Activated naive CD4-positive, alpha-beta T cell treated with Interleukin-2 at 50 U/mL for 16 hours (primary cell): ENCODE data around the gene GADD45G.
A peak's percentile ranks its signal among the peaks of the same experiment; 100 is the strongest.

Experiments
- DNase-seq: peaks from one replicate; pipeline ENCODE4 v3.0.0-alpha.2; 2020

The GADD45G gene, protein sequence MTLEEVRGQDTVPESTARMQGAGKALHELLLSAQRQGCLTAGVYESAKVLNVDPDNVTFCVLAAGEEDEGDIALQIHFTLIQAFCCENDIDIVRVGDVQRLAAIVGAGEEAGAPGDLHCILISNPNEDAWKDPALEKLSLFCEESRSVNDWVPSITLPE

DNA sequence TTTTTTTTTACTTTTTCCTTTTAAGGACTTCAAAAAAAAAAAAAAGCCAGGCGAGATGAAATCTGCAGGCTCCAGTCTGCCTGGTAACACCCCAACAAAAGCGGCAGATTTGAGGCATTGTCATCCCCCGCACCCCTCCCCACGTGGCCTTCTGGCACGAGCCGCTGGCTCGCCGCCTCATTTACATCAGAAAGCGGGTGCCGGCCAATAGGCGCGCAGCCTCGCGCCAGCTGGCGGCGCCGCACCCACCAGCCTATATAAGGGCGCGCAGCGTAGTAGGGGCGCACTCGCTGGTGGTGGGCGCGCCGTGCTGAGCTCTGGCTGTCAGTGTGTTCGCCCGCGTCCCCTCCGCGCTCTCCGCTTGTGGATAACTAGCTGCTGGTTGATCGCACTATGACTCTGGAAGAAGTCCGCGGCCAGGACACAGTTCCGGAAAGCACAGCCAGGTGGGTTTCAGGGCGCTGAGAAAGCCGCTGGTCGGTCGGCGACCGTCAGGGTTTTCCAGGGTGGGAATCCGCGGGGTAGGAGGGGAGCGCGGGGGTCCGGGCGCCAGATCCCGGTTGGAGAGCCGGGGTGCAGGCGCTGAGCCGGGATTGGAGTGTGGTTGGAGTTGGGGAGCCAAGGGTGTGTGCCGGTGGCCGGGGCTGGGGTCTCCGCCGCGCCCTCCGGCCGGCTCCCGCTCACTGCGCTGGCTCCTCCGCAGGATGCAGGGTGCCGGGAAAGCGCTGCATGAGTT is at the start of gene GADD45G:
TSS of gene GADD45G (plus strand) at position 284 of the 736 bp plus-strand sequence. CDS start at position 394, 110 bp downstream.
- DNase-seq = peak; percentile 92

DNA sequence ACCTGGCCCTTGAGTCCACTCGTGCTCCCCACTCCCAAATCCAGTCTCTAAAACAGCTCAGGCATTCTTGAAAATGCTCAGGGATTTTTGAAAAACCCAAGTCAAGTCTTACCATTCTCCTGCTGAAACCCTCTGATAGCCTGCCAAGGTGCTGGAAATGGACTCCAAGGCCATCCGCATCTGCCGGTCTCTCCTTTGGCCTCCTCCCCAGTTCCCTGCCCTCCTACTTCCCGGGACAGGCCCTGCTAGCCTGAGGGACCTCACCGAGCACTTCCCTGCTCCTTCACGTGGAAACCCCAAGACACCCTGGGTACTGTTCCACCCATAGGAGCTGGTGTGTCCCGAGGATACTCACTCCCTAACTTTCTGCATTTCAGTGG is 49.8 kb upstream of the GADD45G start:
- no peak for DNase-seq

DNA sequence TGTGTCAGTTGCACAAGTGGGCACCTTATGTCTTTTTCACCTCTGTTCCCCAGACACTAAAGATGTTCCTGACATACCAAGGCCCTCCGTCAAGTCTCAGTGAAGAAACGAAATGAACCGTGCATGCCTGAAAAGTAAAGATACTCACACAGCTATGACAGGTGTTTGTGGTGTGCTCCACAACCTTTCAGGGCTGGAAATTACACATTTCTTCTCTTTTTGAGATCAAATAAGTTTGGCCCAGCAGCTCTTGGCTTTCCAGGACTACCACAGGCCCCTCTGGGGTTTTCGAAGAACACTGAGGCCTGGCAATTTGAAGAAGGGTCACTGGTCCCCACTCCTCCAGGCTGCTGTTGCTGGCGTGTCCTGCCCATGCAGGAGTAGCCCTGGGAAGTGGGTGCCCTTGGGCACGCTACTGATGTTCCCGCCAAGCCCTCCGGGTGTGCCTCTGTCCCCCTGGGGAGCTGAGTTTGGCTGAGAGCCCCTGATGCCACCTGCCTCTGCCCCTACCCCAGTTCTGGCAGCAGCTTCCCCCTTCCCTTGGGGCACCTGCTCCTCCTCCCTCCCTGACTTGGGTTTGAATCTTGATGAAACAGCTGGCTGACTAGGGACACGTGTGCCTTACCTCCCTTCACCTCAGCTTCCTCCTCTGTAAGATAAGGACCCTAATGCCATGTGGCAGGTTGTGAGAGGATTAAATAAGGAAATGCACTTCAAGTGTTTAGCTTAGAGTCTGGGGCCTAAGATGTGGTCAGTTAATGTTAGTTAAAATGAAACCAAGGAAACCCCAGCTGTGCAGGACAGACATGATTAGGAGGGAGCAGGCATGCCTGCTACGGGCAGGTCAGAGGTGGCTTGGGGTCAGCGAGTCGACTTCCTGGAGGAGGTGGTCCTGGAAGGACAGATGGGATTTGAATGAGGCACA is 49.1 kb upstream of the GADD45G start:
- no peak for DNase-seq

DNA sequence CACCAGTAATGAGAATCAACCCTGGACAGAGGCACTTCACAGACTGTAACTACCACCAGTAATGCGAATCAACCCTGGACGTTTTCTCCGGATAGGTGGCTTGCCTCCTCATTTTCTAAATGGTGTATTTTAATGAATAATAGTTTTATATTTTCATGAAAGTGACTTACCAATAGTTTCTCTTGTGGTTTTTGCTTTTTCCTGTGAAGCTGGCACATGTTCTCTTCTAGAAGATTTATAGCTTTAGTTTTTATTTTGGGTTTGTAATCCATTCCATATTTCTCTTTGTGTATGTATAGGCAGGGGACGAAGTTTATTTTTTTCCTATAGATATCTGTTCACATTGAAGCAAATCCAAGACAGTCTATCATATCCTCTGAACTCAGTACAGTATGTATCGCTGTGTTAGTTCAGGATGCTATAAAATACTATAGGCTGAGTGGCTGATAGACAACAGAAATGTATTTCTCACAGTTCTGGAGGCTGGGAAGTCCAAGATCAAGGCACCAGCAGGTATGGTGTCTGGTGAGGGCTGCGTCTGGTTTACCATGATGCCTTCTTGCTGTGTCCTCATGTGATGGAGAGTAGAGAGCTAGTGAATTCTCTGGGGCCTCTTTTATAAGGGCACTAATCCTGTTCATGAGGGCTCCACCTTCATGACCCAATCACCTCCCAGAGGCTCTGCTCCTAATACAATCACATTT is 46.5 kb upstream of the GADD45G start:
- no peak for DNase-seq

DNA sequence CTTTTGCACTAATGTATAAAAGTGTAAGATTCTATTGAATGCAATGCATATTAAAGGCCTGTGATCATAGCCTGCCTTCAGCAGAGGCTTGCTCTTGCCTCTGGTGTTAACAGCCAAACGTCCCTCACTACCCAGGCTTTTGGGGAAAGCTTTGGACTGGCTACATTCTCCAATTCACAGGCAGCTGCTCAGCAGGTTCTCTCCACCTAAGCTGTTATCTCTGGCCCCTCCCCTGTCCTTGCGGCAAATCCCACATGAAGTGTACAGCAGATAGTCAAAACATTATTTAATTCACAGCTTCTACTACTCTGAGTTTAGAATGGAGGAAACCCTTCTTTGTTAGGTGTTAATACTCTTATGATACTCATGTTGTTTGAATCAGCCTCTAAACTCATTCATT is 45.9 kb upstream of the GADD45G start:
- no peak for DNase-seq

DNA sequence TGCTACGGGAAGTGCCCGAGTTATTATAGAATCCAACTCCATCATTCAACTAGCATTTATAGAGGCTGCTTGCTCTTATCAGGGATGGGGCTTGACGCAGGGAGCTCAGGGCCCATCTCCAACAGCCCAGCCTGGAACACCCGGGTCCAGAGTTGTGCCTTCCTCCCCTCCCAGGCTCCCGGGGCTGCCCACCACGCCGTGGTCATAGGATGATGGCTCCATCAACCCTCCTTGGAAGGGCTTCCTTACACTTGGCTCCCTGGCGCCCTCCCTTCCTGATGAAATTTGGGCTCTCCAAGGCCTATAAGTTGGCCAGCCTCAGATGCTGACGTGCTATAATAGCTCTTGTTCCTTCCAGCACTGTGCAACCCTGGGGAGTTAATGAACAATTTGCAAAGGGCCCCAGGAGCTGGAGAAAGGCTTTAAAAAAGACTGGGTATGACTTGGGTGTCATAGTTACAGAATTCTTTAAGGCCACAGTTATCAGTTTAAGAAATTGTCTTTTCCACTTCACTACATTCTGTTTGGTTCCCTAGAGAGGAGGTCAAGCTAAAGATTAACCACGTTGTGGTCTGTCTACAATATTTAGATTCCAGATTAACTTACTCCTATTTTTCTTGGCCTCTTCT is 42.5 kb upstream of the GADD45G start:
- DNase-seq = no peak

DNA sequence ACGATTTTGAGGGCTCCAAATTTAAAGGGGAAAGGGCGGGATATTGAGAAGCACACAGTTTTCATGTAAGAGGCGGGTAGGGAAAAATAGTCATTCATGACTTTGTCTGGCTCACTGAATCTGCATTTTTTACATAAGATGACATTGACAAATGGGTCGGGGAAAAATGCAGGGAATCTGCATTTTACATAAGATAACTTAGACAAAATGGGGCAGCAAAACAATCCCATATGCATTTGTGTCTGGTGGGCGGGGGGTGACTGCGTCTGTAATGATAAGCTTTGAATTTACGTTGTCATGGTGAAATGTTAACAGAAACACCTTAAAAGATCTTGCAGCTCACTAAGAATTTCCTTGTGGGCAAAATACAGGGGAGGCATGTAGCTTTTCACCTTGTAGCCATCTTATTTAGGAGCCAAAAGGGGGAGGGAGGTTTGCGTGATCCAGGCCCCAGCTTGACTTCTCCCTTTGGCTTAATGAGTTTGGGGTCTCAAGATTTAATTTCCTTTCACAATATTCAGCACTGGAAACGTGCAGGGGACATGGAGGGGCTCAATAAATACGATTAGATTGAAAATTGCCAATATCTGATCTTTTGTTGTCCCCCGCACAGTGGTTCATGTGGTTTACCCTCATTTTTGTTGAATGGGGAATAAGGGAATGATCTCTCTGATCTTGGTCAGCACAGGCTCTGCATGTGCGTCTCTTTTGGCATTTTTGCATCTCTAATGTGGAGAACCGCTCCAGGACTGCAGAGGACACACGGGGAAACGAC is 41.1 kb upstream of the GADD45G start:
- no peak for DNase-seq

DNA sequence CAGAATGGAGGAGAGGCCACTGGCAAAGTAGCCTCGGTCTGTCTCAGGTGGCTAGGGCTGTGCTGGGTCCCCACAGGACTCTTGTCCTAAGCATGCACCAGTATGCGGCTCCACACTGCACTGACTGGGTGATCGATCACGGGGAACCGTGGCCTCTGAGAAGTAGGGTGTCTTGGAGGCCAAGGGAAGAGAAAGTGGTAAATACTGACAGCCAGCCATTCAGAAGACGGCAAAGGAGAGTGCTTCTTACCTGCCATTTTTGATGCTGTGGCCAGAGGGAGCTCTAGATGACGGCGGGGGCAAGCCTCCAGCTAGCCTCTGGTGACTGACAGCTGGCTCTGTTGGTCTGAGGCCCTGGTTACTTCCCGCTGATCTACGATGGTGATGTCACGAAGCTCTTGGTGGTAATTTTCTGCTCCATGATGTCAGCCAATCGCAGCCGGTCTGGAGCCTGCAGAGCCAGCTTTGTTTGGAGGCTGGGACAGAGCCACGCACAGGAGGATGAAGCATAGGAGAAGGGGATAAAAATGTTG is 40.4 kb upstream of the GADD45G start:
- DNase-seq = no peak

DNA sequence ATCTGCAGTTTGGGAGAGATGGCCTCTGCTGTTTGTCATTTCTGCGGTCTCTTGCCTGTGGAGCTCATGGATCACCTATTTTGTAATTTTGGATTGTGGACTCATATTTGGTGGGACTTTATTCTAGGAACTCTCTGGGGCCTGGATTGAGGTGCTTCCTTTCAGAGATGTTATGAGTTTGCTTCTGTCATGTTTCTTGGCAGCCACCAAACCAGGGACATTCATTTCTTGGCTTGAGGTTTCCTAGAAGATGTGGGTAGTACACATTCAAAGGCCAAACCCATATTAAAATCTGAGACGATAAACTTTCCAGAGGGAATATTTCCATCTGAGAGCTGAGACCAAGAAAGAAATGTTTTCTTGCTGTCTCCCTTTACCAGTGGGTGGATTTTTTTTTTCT is 37.2 kb upstream of the GADD45G start:
- DNase-seq = no peak

DNA sequence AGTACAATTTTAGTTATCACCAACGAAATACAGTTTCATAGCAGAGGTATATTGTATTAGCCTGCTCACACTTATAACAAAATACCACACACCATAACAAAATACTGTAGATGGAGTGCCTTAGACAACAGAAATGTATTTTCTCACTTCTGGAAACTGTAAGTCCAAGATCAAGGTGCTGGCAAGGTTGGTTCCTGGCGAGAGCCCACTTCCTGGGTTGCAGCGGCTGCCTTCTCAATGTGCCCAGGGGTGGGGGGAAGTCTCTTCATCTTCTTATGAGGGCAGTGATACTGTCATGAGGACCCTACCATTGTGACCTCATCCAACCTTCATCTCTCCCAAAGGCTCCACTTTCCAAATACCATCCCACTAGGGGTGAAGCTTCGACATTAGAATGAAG is 30.5 kb upstream of the GADD45G start:
- no peak for DNase-seq

DNA sequence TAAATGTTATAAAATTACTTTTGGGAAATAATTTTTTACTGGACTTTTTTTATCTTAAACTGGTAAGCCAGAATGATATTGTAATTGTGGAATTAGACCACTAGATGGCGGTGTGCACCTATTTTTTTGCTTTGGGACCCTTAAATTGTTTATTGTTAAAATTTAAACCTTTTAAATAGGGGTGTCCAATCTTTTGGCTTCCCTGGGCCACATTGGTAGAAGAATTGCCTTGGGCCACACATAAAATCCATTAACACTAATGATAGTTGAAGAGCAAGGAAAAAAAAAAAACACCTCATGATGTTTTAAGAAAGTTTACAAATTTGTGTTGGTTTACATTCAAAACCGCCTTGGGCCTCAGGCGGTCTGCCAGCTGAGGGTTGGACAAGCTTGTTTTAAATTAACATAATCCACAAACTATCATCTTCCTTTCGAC is 28.4 kb upstream of the GADD45G start:
- no peak for DNase-seq

DNA sequence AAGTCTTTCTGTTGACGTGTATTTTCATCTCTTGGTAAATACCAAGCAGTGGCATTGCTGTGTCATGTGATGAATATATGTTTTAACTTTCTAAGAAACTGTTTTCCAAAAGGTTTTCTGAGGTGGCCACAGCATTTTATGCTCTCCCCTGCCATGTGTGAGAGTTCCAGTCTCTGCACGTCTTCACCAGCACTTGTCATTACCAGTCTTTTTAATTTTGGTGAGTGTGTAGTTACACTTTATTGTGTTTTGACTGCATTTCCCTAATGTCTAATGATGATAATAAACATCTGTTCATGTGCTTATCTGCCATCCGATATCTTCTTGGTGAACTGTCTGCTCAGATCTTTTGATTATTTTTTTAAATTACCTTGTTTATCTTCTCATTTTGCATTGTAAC is 27.4 kb upstream of the GADD45G start:
- DNase-seq = no peak

DNA sequence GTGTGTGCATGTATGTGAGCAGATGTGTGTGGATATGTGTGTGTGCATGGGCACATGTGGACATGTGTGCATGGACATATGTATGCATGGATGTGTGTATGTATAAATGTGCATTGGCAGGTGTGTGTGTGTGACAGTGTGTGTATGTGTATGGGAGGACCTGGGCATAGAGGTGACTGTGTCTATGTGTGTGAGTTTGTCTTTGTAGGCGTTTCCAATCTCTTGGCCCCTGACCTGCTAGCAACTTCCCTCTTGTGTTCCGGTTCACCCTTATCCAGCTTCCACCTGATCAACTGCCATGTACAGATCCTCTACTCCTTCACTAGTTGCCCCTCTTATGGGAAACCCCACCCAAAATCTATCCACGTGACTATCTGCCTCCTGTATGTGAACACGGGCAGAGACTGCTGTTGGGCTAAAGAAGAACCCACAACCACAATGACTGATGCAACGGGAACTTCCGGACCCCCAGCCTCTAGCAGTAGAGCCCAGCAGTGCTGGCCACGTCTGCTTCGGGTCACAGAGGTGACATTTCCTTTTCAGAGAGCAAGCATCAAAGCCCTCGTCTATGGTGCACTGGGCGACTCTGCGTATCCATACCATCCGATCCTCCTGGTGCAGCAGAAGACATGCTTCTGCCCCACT is 24.9 kb upstream of the GADD45G start:
- no peak for DNase-seq

DNA sequence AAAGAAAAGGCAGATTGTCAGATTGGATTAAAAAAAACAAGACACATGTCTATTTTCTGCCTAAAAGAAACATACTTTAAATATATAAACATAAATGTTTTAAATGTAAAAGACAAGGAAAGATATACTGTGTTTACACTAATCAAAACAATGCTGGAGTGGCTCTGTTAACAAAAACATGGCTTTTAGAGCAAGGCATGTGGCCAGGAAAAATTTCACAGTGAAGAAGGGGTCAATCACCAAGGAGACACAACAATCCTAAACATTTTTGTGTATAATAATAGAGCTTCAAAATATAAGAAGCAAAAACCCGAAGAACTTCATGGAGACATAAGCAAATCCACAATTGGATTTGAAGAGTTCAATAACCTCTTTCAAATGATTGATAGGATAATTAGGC is 18.5 kb upstream of the GADD45G start:
- DNase-seq = no peak

DNA sequence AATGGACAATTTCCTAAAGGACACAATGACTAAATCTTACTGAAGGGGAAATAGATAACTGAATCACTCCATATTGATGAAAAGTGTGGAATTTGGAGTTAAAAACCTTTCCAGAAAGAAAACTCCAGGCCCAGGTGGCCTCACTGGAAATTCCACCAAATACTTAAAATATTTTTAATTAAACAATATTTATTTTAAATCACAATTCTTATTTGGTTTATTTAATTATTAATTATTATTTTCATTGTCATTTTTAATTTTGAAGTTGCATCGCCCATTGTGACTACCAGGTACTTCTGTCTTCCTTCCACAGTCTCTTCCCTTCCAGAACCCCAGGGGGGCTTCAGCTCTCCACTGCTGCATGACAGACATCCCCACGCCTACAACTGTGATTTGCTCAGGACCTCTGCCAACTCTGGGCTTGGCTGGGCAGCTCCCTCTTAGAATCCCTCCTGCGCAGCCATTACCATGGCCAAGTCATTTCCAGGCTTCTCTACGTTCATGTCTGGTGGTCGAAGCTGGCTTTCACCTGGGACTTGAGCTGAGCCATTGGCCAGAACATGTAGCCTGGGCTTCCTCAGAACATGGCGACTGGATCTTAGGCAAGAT is 16.4 kb upstream of the GADD45G start:
- no peak for DNase-seq

DNA sequence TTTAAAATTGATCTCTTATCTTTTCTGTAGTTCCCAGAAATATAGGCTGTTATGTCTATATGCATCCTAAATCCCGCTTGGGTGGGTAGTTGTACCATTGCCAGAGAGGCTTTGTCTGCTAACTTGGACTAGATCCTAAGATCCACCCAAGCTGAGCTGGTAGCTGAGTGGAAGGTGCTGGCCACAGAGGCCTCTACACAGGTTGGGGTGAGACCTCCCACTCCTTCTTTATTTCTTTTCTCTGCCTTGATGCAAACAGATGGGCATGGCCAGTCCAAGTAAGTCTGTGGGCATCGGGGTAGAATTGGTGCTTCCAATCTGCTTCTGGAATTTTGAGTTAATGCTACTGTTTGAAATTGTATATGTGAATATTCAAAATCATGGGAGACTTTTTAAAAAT is 14.4 kb upstream of the GADD45G start:
- DNase-seq = no peak

DNA sequence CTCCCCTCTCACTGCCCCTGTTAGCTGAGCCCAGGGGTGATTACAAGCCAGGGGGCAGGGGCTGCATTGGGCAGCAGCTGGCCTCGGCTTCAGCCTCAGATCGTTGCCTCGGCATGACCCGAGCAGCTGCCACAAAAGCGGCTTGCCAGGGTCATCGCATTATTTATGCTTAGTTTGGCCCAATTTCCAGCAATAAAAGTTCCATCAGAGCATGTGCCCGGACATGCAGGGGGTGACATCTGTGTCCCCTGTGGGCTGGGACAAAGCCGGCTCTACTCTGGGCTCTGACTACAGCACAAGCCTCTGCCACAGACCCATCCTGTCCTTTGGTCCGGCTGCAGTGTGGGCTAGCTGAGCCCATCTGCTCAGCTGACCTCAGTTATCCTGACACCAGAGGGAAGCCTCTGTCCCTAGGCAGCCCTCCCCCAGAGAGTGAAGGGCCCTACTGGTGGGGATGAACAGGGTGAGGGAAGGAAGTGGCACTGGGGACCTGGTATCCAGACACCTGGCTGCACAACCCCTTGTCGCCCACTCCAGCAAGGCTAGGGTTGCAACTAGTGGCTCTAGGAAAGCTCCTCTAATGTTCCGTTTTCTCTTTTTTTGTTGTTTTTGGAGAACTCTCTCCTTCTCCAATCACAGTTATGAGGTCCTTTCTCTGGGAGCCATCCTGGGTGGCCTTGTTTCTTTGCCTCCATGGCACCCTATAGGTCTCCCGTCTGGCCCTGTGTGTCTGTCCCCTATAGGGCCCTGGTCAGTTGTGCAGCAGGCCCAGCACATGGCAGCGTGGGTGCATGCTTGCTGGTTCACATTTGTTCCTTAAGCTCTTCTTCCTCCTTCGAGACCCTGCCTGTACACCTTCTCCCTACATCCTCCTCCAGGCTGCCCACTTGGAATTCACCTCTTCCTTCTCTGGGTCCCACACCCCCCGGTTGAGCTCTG is 13.3 kb upstream of the GADD45G start:
- DNase-seq = no peak

DNA sequence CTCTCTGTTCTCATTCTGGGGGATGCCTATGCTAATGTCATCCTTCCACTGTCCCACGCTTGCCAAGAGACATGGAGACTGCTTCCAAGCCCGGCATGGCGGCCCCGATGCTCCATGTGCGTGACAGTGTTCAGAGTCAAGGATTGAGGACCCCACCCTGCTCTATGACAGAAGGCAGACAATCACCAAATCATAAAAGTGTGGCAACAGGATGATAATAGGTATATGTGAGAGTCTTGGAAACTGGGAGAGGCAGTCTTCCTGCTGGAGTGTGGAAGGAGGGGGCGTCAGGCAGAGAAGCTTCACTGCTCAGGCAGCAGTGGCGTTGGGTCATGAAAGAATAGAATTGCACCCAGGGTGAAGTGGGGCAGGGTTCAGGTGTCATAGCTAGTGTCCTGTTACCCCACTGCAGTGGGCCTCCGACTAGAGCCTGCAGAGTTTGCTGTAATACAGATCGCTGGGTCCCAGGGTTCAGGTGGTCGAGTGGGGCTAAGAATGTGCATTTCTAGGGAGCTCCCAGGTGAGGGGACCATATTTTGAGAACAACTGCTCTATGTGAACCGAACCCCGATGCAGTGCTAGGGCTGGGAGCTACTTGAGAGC is 12.5 kb upstream of the GADD45G start:
- DNase-seq = no peak
